HepG2 (cell line): ENCODE results near the gene FXYD4. TPM values are rescaled to one million over a fixed set of nuclear protein-coding genes. Genes with fewer than 3 reads are reported as not detected.
A peak's percentile ranks its signal among the peaks of the same experiment; 100 is the strongest.

Source experiments
- CTCF ChIP-seq: sonication (generic); formaldehyde crosslinking; IDR thresholded peaks from 2 replicates; pipeline ENCODE4 v1.5.0; 2020; ENCODE audit warnings: mild to moderate bottlenecking, missing genetic modification reagents, moderate library complexity
- ERF ChIP-seq: IDR thresholded peaks from 2 replicates; pipeline ENCODE4 v1.6.1; 2018; ENCODE audit warnings: missing biosample characterization, missing genetic modification reagents
- FOSL2 ChIP-seq: sonication (generic); formaldehyde crosslinking; IDR thresholded peaks from 2 replicates; pipeline ENCODE4 v1.4.0; 2020; ENCODE audit warnings: missing genetic modification reagents
- FOXP4 ChIP-seq: sonication (generic); formaldehyde crosslinking; IDR thresholded peaks from 2 replicates; pipeline ENCODE4 v1.4.0; 2020; ENCODE audit warnings: missing genetic modification reagents
- GLI4 ChIP-seq: sonication (generic); formaldehyde crosslinking; IDR thresholded peaks from 2 replicates; pipeline ENCODE4 v1.5.1; 2020; ENCODE audit warnings: missing genetic modification reagents, mild to moderate bottlenecking, moderate library complexity, borderline replicate concordance
- HDAC2 ChIP-seq: sonication (generic); formaldehyde crosslinking; IDR thresholded peaks from 2 replicates; pipeline ENCODE4 v1.4.0; 2020; ENCODE audit warnings: missing genetic modification reagents
- HOXA7 ChIP-seq: sonication (generic); formaldehyde crosslinking; IDR thresholded peaks from 2 replicates; pipeline ENCODE4 v1.8.1; 2022; ENCODE audit warnings: mild to moderate bottlenecking, missing genetic modification reagents, moderate library complexity
- IRF2 ChIP-seq: IDR thresholded peaks from 2 replicates; pipeline ENCODE4 v1.6.1; 2018; ENCODE audit warnings: missing genetic modification reagents, missing compliant biosample characterization
- MAZ ChIP-seq, 2 experiments: sonication (generic) in 1 of 2; formaldehyde crosslinking in 1 of 2; IDR thresholded peaks; 2 replicates each; pipeline versions ENCODE4 v1.5.0 to v1.6.1; 2012 to 2020; ENCODE audit warnings: low read depth in 2 of 2, mild to moderate bottlenecking in 2 of 2, borderline replicate concordance in 1 of 2, improper control_type of control experiment in 1 of 2, low read length in 1 of 2, missing genetic modification reagents in 1 of 2, moderate library complexity in 1 of 2
- PHF20 ChIP-seq: sonication (generic); formaldehyde crosslinking; IDR thresholded peaks from 2 replicates; pipeline ENCODE4 v1.5.0; 2020; ENCODE audit warnings: mild to moderate bottlenecking, missing genetic modification reagents
- PHF21A ChIP-seq: sonication (generic); formaldehyde crosslinking; IDR thresholded peaks from 2 replicates; pipeline ENCODE4 v1.5.0; 2020; ENCODE audit warnings: mild to moderate bottlenecking, missing genetic modification reagents
- THYN1 ChIP-seq: sonication (generic); formaldehyde crosslinking; IDR thresholded peaks from 2 replicates; pipeline ENCODE4 v1.8.1; 2023; ENCODE audit warnings: low read depth, mild to moderate bottlenecking, moderate library complexity, missing genetic modification reagents, borderline replicate concordance
- XRCC5 ChIP-seq: fragments of 200-400 bp; formaldehyde crosslinking; optimal IDR thresholded peaks from 2 replicates; pipeline ENCODE3; 2017; ENCODE audit warnings: mild to moderate bottlenecking, low read length
- ZNF124 ChIP-seq: sonication (generic); formaldehyde crosslinking; IDR thresholded peaks from 2 replicates; pipeline ENCODE4 v1.4.0; 2020; ENCODE audit warnings: missing genetic modification reagents
- ZNF331 ChIP-seq: sonication (generic); formaldehyde crosslinking; IDR thresholded peaks from 2 replicates; pipeline ENCODE4 v1.4.0; 2020; ENCODE audit warnings: missing genetic modification reagents
- ZNF546 ChIP-seq: sonication (generic); formaldehyde crosslinking; conservative IDR thresholded peaks from 2 replicates; pipeline ENCODE4 v1.8.1; 2023; ENCODE audit warnings: mild to moderate bottlenecking, missing genetic modification reagents
- ZNF749 ChIP-seq: sonication (generic); formaldehyde crosslinking; IDR thresholded peaks from 2 replicates; pipeline ENCODE4 v1.8.0; 2022; ENCODE audit warnings: mild to moderate bottlenecking, missing genetic modification reagents, moderate library complexity, borderline replicate concordance
- polyA plus RNA-seq, 8 experiments: library from polyadenylated mRNA; depleted of rRNA in 3 of 8; stranded (reverse) in 7 of 8; unstranded in 1 of 8; fragments of >200 nt; fragmentation: Illumina TruSeq in 4 of 8; extraction: Trizol in 4 of 8; gene quantifications; 2 replicates each; pipeline versions ENCODE4 v1.2.1 to v1.2.3, GENCODE V29; 2011 to 2016; ENCODE audit warnings: low read depth in 4 of 8, missing spikeins in 1 of 8, mixed read lengths in 1 of 8; ENCODE audit not compliant: insufficient read depth in 1 of 8
- total RNA-seq, 5 experiments: library from RNA; depleted of rRNA; stranded (reverse); fragments of >200 nt; fragmentation: Illumina TruSeq; extraction: Trizol; gene quantifications; 2 replicates each; pipeline ENCODE4 v1.2.3, GENCODE V29; 2016; ENCODE audit warnings: low read depth in 1 of 5
- TF ChIP-seq, protein P1 (sequence below): sonication (generic); formaldehyde crosslinking; conservative IDR thresholded peaks from 2 replicates; pipeline ENCODE4 v1.4.0; 2020; ENCODE audit warnings: mild to moderate bottlenecking, missing genetic modification reagents, moderate library complexity
- TF ChIP-seq, protein P2 (sequence below): sonication (generic); formaldehyde crosslinking; IDR thresholded peaks from 2 replicates; pipeline ENCODE4 v1.5.0; 2020; ENCODE audit warnings: missing genetic modification reagents

The FXYD4 gene
- total and polyA plus RNA-seq, 2 of the 13 experiments (the other 11 are each of a cell fraction or from before 2014, with no cell fraction given), result not detected

DNA sequence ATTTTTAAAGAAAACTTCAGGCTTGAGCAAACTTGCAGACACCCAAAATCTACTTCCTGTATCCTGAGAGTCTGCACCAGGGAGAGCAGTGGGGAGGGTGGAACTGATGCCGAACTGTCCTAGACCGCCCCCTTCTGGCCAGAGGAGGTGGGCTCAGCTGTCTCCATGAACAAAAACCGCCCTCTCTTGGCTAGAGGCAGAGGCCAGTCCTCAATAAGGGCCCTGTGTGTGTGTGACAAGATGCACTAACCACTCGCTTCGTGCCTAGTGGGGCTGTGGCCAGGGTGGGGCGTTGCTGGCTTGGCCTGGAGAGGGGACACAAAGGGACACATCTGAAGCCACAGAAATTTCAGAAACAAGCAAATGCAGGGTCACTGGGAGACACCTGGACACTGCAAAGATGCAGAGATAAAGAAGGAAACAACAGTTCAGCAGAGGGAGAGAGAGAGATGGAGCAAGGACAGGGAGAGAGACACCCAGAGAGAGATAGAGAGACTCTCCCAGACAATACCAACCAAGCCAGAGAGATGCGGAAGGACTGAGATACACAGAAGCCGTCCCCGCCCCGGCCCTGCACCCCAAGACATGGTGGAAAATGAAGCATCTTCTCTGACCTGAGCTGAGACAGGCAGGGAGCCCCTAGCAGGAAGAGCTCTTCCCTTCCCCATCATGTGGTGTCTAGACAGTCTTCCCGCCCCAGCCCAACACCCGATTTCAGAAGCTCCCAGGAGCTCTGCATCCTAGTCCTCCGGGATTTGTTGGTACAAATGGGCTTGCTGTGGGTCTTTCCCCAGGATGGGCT lies 22.7 kb upstream of the FXYD4 start (continued):
- TF ChIP-seq PHF20, result no peak
- TF ChIP-seq FOSL2 (CRISPR knock-in tag), result peak; percentile 14; the same call in 1 of the 2 replicates
- 0 out of 2 replicates have a peak, but pooled peaks have one; percentile 47 for TF ChIP-seq MAZ (IDR thresholded peaks at IDR 0.05; ENCODE audit: borderline replicate concordance, low read depth, low read length)
- TF ChIP-seq MAZ (CRISPR knock-in tag; IDR thresholded peaks at IDR 0.05; ENCODE audit: low read depth), result no peak
- TF ChIP-seq XRCC5, result peak; percentile 83
- TF ChIP-seq, protein P1, sequence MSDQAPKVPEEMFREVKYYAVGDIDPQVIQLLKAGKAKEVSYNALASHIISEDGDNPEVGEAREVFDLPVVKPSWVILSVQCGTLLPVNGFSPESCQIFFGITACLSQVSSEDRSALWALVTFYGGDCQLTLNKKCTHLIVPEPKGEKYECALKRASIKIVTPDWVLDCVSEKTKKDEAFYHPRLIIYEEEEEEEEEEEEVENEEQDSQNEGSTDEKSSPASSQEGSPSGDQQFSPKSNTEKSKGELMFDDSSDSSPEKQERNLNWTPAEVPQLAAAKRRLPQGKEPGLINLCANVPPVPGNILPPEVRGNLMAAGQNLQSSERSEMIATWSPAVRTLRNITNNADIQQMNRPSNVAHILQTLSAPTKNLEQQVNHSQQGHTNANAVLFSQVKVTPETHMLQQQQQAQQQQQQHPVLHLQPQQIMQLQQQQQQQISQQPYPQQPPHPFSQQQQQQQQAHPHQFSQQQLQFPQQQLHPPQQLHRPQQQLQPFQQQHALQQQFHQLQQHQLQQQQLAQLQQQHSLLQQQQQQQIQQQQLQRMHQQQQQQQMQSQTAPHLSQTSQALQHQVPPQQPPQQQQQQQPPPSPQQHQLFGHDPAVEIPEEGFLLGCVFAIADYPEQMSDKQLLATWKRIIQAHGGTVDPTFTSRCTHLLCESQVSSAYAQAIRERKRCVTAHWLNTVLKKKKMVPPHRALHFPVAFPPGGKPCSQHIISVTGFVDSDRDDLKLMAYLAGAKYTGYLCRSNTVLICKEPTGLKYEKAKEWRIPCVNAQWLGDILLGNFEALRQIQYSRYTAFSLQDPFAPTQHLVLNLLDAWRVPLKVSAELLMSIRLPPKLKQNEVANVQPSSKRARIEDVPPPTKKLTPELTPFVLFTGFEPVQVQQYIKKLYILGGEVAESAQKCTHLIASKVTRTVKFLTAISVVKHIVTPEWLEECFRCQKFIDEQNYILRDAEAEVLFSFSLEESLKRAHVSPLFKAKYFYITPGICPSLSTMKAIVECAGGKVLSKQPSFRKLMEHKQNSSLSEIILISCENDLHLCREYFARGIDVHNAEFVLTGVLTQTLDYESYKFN (CRISPR knock-in tag), result no peak
- TF ChIP-seq ZNF546 (CRISPR knock-in tag), result no peak
- TF ChIP-seq PHF21A (CRISPR knock-in tag), result no peak
- no peak for TF ChIP-seq ZNF749
- TF ChIP-seq ERF (CRISPR knock-in tag), result 0 out of 2 replicates have a peak, but pooled peaks have one; percentile 28
- no peak for TF ChIP-seq HDAC2
- no peak for TF ChIP-seq THYN1
- TF ChIP-seq, protein P2, sequence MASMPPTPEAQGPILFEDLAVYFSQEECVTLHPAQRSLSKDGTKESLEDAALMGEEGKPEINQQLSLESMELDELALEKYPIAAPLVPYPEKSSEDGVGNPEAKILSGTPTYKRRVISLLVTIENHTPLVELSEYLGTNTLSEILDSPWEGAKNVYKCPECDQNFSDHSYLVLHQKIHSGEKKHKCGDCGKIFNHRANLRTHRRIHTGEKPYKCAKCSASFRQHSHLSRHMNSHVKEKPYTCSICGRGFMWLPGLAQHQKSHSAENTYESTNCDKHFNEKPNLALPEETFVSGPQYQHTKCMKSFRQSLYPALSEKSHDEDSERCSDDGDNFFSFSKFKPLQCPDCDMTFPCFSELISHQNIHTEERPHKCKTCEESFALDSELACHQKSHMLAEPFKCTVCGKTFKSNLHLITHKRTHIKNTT (CRISPR knock-in tag), result no peak
- TF ChIP-seq GLI4, result no peak
- TF ChIP-seq ZNF124 (CRISPR knock-in tag), result 0 out of 2 replicates have a peak, but pooled peaks have one; percentile 36
- TF ChIP-seq IRF2 (CRISPR knock-in tag), result peak; percentile 42; the same call in 1 of the 2 replicates
- TF ChIP-seq ZNF331 (CRISPR knock-in tag), result peak; percentile 47; the same call in 1 of the 2 replicates
- no peak for TF ChIP-seq HOXA7
- TF ChIP-seq CTCF (CRISPR knock-in tag), result peak; percentile 94
- TF ChIP-seq FOXP4 (CRISPR knock-in tag), result peak; percentile 22; the same call in 1 of the 2 replicates
